Mesendoderm (in vitro differentiated cells): ENCODE data around the gene FAM83F.
A peak's percentile ranks its signal among the peaks of the same experiment; 100 is the strongest.

Experiments
- DNase-seq: peaks from one replicate; pipeline ENCODE4 v3.0.0; 2013
- H2AK5ac ChIP-seq: 2 replicates; pipeline ENCODE4 v1.6.1; 2013; ENCODE audit warnings: low read length, inconsistent platforms
- H2BK120ac ChIP-seq: 2 replicates; pipeline ENCODE4 v1.6.1; 2013; ENCODE audit warnings: low read depth, mild to moderate bottlenecking, low read length, moderate library complexity, mixed read lengths
- H2BK15ac ChIP-seq: replicated peaks from 2 replicates; pipeline ENCODE4 v1.6.1; 2013; ENCODE audit warnings: low read depth, mild to moderate bottlenecking, moderate library complexity
- H2BK5ac ChIP-seq: 2 replicates; pipeline ENCODE4 v1.6.1; 2013; ENCODE audit warnings: low read length, inconsistent platforms
- H3K18ac ChIP-seq: 2 replicates; pipeline ENCODE4 v1.6.1; 2013; ENCODE audit warnings: mild to moderate bottlenecking, low read length, mixed read lengths
- H3K23ac ChIP-seq: one replicate; pipeline ENCODE4 v1.6.1; 2013; ENCODE audit warnings: low read length
- H3K27ac ChIP-seq: 2 replicates; pipeline ENCODE4 v1.5.1; 2013; ENCODE audit warnings: low read depth, mild to moderate bottlenecking, inconsistent platforms, low read length, moderate library complexity
- H3K27me3 ChIP-seq: 2 replicates; pipeline ENCODE4 v1.6.1; 2013; ENCODE audit warnings: low read length, control low read depth, mild to moderate bottlenecking, inconsistent platforms; ENCODE audit not compliant: insufficient read depth, poor library complexity
- H3K36me3 ChIP-seq: 2 replicates; pipeline ENCODE4 v1.6.1; 2013; ENCODE audit warnings: low read length, inconsistent platforms; ENCODE audit not compliant: control insufficient read depth, insufficient read depth
- H3K4ac ChIP-seq: one replicate; pipeline ENCODE4 v1.6.1; 2013; ENCODE audit warnings: low read depth, mild to moderate bottlenecking, low read length, moderate library complexity
- H3K4me1 ChIP-seq: 2 replicates; pipeline ENCODE4 v1.6.1; 2013; ENCODE audit warnings: low read depth, low read length, inconsistent platforms; ENCODE audit not compliant: control insufficient read depth
- H3K4me2 ChIP-seq: 2 replicates; pipeline ENCODE4 v1.6.1; 2013; ENCODE audit warnings: low read length
- H3K4me3 ChIP-seq: 2 replicates; pipeline ENCODE4 v1.5.1; 2013; ENCODE audit warnings: mild to moderate bottlenecking, low read length
- H3K56ac ChIP-seq: one replicate; pipeline ENCODE4 v1.6.1; 2013; ENCODE audit warnings: low read length
- H3K79me1 ChIP-seq: 2 replicates; pipeline ENCODE4 v1.6.1; 2013; ENCODE audit warnings: low read length, inconsistent platforms
- H3K79me2 ChIP-seq: 2 replicates; pipeline ENCODE4 v1.6.1; 2013; ENCODE audit warnings: mild to moderate bottlenecking, low read length; ENCODE audit not compliant: control insufficient read depth, insufficient read depth
- H3K9ac ChIP-seq: 2 replicates; pipeline ENCODE4 v1.6.1; 2013; ENCODE audit warnings: low read length, inconsistent platforms
- H4K5ac ChIP-seq: one replicate; pipeline ENCODE4 v1.6.1; 2013; ENCODE audit warnings: low read length
- H4K8ac ChIP-seq: one replicate; pipeline ENCODE4 v1.6.1; 2013; ENCODE audit warnings: low read depth, mild to moderate bottlenecking, control low read depth, low read length, moderate library complexity
- WGBS: extraction: QIAGEN DNeasy Blood & Tissue Kit; methylation state at CpG from one replicate; pipeline ENCODE4 v1.1.7; 2013; ENCODE audit warnings: low lambda C conversion rate, missing lambda C conversion rate; ENCODE audit not compliant: insufficient coverage; ENCODE audit errors: extremely low coverage; 5-methylcytosine and 5-hydroxymethylcytosine counted together

FAM83F gene

DNA sequence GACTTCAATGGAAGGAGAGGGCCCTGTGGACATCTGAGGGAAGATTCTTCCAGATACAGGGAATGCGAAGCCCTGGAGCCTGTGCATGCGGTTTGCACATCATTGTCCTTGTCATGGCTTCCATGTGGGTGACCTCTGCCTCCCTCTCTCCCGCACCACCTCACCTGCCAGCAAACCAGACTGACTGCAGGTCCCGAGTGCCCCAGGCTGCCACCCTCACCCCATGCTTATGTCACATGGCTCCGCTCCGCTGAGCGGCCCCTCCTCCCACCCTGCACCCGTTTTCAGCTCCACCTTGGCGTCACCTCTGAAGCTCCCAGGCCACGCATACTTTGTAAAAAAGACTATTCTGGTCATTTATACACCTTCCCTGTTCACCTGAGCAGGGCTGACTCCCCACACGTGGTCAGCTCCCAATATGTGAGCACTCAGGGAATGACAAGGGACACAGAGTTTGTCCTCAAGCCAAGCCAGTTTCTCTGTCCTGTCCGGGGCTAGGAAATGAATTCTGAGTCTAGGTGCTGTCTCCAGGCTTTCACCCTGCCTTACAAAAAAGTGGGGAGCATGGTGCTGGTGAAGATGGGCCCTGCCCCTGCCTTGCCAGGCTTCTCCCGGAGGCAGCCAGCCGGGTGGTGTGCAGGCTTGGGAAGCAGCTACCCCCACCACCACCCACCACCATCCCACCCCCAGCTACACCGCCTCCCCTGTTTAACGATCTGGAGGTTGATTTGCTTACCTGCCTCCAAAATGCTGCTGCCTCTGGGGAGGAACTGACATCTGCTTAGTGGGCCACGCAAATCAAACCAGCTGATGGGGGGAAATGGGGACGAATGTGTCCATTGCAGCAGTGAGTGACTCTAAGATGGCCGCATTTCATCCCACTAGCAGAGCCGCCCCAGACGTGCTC is 32.7 kb downstream of the FAM83F start:
- no peaks in the 10 kb centered on the region for H3K36me3 ChIP-seq
- no peak overlapping the region for H3K18ac ChIP-seq
- no peak for DNase-seq
- H3K4me1 ChIP-seq, result peaks cover 2% of the 10 kb centered on the region
- no peak overlapping the region for H2BK120ac ChIP-seq
- no peak overlapping the region for H3K4ac ChIP-seq
- no peak overlapping the region for H2BK5ac ChIP-seq
- H3K79me1 ChIP-seq, result no peaks in the 10 kb centered on the region
- no peak overlapping the region for H3K56ac ChIP-seq
- no peak overlapping the region for H3K4me2 ChIP-seq
- no peak overlapping the region for H4K5ac ChIP-seq
- H2BK15ac ChIP-seq, result no peak overlapping the region
- H2AK5ac ChIP-seq, result no peak overlapping the region
- WGBS, result no CpG with 5 or more reads among the region's 21 CpGs
- H3K23ac ChIP-seq, result no peak overlapping the region
- no peak overlapping the region for H4K8ac ChIP-seq
- no peak overlapping the region for H3K4me3 ChIP-seq
- no peaks in the 10 kb centered on the region for H3K79me2 ChIP-seq
- no peaks in the 10 kb centered on the region for H3K27me3 ChIP-seq
- H3K27ac ChIP-seq, result no peak overlapping the region
- H3K9ac ChIP-seq, result no peak overlapping the region

DNA sequence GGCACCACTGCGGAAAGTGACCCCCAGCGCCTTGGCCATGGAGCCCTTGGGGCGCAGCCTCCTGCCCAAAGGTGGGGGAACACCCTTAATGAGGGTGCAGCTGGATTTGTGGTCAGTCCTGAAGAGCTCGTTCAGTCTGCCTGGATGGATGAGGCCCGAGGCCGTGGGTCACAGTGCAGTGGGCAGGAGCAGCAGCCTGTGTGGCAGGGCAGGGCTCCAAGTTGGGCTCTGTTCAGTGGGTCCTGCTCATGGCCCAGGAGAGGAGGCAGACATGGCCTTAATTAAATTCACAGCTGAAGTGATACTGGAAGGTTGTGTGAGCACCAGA is 33.3 kb downstream of the FAM83F start:
- no peak overlapping the region for H2BK5ac ChIP-seq
- H4K8ac ChIP-seq, result no peak overlapping the region
- H3K4me1 ChIP-seq, result peaks cover 2% of the 10 kb centered on the region
- no peak overlapping the region for H3K4ac ChIP-seq
- H3K79me1 ChIP-seq, result no peaks in the 10 kb centered on the region
- H2BK15ac ChIP-seq, result no peak overlapping the region
- DNase-seq, result no peak
- no peaks in the 10 kb centered on the region for H3K36me3 ChIP-seq
- no CpG with 5 or more reads among the region's 6 CpGs for WGBS
- no peak overlapping the region for H3K4me2 ChIP-seq
- H3K9ac ChIP-seq, result no peak overlapping the region
- no peaks in the 10 kb centered on the region for H3K79me2 ChIP-seq
- H2BK120ac ChIP-seq, result no peak overlapping the region
- no peak overlapping the region for H2AK5ac ChIP-seq
- H3K23ac ChIP-seq, result no peak overlapping the region
- H3K56ac ChIP-seq, result peak overlapping the region; percentile 25
- H3K27ac ChIP-seq, result no peak overlapping the region
- no peak overlapping the region for H4K5ac ChIP-seq
- H3K18ac ChIP-seq, result no peak overlapping the region
- H3K27me3 ChIP-seq, result no peaks in the 10 kb centered on the region
- no peak overlapping the region for H3K4me3 ChIP-seq

DNA sequence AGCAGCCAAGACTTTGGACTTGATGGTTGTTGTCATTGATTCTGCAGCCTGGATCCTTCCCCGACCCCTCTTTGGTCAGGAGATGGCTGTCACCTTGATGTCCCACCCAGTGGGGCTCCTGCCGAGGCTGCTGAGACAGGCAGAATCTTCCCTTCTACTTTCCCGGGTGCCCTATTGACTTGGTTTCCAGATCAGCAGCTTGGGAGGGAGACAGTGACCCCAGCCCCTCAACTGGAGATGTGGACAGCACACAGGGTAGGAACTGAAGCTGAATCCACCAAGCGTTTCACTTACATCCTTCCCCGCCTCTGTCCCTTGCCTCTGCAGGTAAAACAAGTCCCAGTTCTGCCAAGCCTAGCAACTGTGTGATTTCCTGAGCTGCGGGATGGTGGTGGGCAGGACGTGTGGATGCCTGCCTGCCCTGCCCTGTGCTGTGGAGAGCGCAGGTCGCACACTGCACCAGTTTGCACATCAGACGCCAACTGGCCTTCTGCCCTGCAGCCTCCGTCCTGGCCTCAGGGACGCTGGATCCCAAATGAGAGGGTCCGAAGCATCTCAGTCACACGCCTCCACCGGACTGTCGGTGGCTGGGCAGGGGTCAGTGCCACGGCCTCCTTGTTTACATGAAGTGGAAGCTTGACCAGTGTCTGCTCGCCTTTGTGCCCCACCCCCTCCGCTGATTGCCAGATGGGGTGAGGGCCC is 34.6 kb downstream of the FAM83F start:
- no peak overlapping the region for H3K23ac ChIP-seq
- H4K5ac ChIP-seq, result no peak overlapping the region
- no peak overlapping the region for H3K9ac ChIP-seq
- no peak overlapping the region for H3K56ac ChIP-seq
- no peak overlapping the region for H2AK5ac ChIP-seq
- H2BK120ac ChIP-seq, result no peak overlapping the region
- H3K79me2 ChIP-seq, result no peaks in the 10 kb centered on the region
- no peak overlapping the region for H3K4me2 ChIP-seq
- H4K8ac ChIP-seq, result no peak overlapping the region
- no peak overlapping the region for H2BK5ac ChIP-seq
- no peaks in the 10 kb centered on the region for H3K36me3 ChIP-seq
- no peaks in the 10 kb centered on the region for H3K27me3 ChIP-seq
- H3K18ac ChIP-seq, result no peak overlapping the region
- DNase-seq, result no peak
- no peaks in the 10 kb centered on the region for H3K79me1 ChIP-seq
- H3K4me1 ChIP-seq, result peaks cover 2% of the 10 kb centered on the region
- no peak overlapping the region for H2BK15ac ChIP-seq
- WGBS, result no CpG with 5 or more reads among the region's 19 CpGs
- H3K27ac ChIP-seq, result no peak overlapping the region
- H3K4me3 ChIP-seq, result no peak overlapping the region
- H3K4ac ChIP-seq, result no peak overlapping the region

DNA sequence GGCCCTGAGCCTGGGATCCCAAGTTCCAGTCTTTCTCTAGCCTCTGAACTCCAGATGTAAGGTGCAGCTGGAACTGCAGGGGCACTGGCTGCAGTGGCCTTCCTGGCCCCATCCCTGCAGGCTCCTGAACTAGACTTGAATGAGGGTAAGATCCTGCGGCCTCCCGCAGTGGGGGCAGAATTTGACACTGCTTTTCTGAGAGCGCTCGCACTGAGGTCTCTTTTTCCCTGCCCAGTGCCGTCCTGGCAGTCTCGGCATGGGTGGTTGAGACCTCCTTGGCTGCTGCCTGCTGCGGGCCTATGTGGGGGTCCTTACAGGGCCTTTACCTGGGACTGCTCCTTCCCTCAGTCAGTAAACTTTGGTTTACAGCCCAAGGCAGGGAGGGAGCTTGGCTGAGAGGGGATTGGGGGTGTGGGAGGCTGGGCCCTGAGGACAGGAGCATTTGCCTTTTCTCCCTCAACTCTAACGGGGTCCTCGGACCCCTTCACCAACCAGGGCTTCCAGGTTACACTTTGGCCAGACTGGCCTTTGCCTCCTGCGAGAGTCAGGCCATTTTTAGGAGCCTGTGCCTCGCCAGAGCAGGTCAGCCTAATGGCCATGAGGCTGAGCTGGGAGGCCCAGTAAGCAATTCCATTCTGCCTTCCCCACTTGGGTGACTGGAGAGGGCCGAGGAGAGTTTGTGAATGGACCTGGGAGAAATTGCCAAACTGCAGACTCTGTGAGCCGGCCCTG is 35.4 kb downstream of the FAM83F start:
- H2BK5ac ChIP-seq, result no peak overlapping the region
- no CpG with 5 or more reads among the region's 13 CpGs for whole genome bisulfite sequencing

DNA sequence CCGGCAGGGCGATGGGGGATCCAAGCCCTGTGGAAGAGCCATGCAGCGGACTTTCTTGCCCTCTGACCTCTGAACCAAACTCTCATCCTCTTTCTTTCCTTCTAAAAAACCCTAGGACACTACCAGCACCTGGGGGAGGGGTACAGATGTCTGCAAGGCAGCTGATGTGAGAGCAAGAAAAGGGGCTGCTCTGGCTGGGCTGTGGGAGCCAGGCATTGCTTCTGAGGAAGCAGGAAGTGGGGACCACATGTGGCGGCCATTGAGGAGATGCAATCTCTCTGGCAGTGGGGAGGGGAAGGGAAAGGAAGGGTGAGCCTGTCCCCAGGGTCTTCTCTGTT is 36.0 kb downstream of the FAM83F start:
- peak; percentile 50 for DNase-seq
- no CpG with 5 or more reads among the region's 4 CpGs for WGBS

More for the DNA sequence above, 35.4 kb downstream of the FAM83F start:
- Histone ChIP-seq H3K4ac (no peak overlapping the region), H3K56ac (no peak overlapping the region), H2BK15ac (no peak overlapping the region), H2BK120ac (no peak overlapping the region), H2AK5ac (no peak overlapping the region), H3K79me1 (no peaks in the 10 kb centered on the region), H3K23ac (peak overlapping the region; percentile 3), H4K8ac (no peak overlapping the region), H3K27ac (no peak overlapping the region), H3K18ac (no peak overlapping the region), H3K79me2 (no peaks in the 10 kb centered on the region), H3K9ac (no peak overlapping the region), H3K27me3 (no peaks in the 10 kb centered on the region), H3K36me3 (no peaks in the 10 kb centered on the region), H3K4me3 (no peak overlapping the region), H3K4me2 (no peak overlapping the region), H3K4me1 (peaks cover 2% of the 10 kb centered on the region), H4K5ac (no peak overlapping the region)
- DNase-seq, result no peak

More for the DNA sequence above, 36.0 kb downstream of the FAM83F start:
- no peak overlapping the region for H3K18ac ChIP-seq
- H4K8ac ChIP-seq, result no peak overlapping the region
- H3K9ac ChIP-seq, result no peak overlapping the region
- H3K4me3 ChIP-seq, result no peak overlapping the region
- no peak overlapping the region for H2AK5ac ChIP-seq
- H3K27ac ChIP-seq, result no peak overlapping the region
- H2BK5ac ChIP-seq, result no peak overlapping the region
- no peaks in the 10 kb centered on the region for H3K79me1 ChIP-seq
- H3K4me2 ChIP-seq, result no peak overlapping the region
- no peaks in the 10 kb centered on the region for H3K79me2 ChIP-seq
- no peak overlapping the region for H3K56ac ChIP-seq
- H3K27me3 ChIP-seq, result no peaks in the 10 kb centered on the region
- peaks cover 2% of the 10 kb centered on the region for H3K4me1 ChIP-seq
- H2BK120ac ChIP-seq, result no peak overlapping the region
- peak overlapping the region; percentile 3 for H3K23ac ChIP-seq
- H4K5ac ChIP-seq, result no peak overlapping the region
- H3K4ac ChIP-seq, result no peak overlapping the region
- no peak overlapping the region for H2BK15ac ChIP-seq
- H3K36me3 ChIP-seq, result no peaks in the 10 kb centered on the region
